Measurements from ENCODE around the gene PLCB4. TPM values are rescaled to one million over a fixed set of nuclear protein-coding genes. Genes with fewer than 3 reads are reported as not detected.

PLCB4 gene
- total and polyA plus RNA-seq, 12 donors = 0.26 to 8.5 (median 2.8) TPM

GRCh38 chr20:9143926-9144325, 75.0 kb downstream of the PLCB4 start:
- TF ChIP-seq CTCF (IDR thresholded peaks at IDR 0.05) (no peak), POLR2A (IDR thresholded peaks at IDR 0.05) (no peak)
- no peak for DNase-seq
- Histone ChIP-seq H3K27ac (no peak overlapping the region), H3K4me1 (replicated peaks in 1 of 2) (peaks cover 0 to 6% of the 10 kb centered on the region in 2 donors), H3K36me3 (replicated peaks in 1 of 2) (no peaks in the 10 kb centered on the region), H3K4me3 (no peak overlapping the region), H3K27me3 (no peaks in the 10 kb centered on the region), H3K9me3 (replicated peaks in 1 of 3) (no peaks in the 10 kb centered on the region)
- WGBS, 4 donors = 42 to 48% (median 44%) methylated on average over 1 of the region's 1 CpG
- intact Hi-C loops (cut with DNase I) = no loop called here

- Histone ChIP-seq H3K36me3 (replicated peaks in 1 of 2) (no peaks in the 10 kb centered on the region), H3K4me3 (no peak overlapping the region), H3K9me3 (replicated peaks in 1 of 3) (no peaks in the 10 kb centered on the region), H3K27ac (no peak overlapping the region), H3K4me1 (replicated peaks in 1 of 2) (peaks cover 0 to 6% of the 10 kb centered on the region in 2 donors), H3K27me3 (no peaks in the 10 kb centered on the region)
- WGBS, 4 donors = 17 to 29% (median 23%) methylated on average over 2 of the region's 2 CpGs
- intact Hi-C loops (cut with DNase I) = no loop called here
- DNase-seq = no peak
- no peak for TF ChIP-seq POLR2A (IDR thresholded peaks at IDR 0.05)
- TF ChIP-seq CTCF (IDR thresholded peaks at IDR 0.05) = no peak
These were observed 75.8 kb downstream of the PLCB4 start for GRCh38 chr20:9144643-9145042.

- H3K4me1 ChIP-seq (replicated peaks in 1 of 2) = peaks cover 0 to 6% of the 10 kb centered on the region in 2 donors
These were observed 76.3 kb downstream of the PLCB4 start for GRCh38 chr20:9145142-9145541.

GRCh38 chr20:9146649-9147048, 77.8 kb downstream of the PLCB4 start:
- H3K4me3 ChIP-seq = no peak overlapping the region
- 84 to 92% (median 85%) methylated on average over 2 of the region's 2 CpGs for WGBS, 4 donors
- no peak for TF ChIP-seq CTCF (IDR thresholded peaks at IDR 0.05)
- intact Hi-C loops (cut with DNase I) = no loop called here
- H3K36me3 ChIP-seq (replicated peaks in 1 of 2) = no peaks in the 10 kb centered on the region
- H3K27ac ChIP-seq = no peak overlapping the region
- H3K9me3 ChIP-seq (replicated peaks in 1 of 3) = no peaks in the 10 kb centered on the region
- H3K27me3 ChIP-seq = no peaks in the 10 kb centered on the region
- no peak for DNase-seq
- H3K4me1 ChIP-seq (replicated peaks in 1 of 2) = peaks cover 0 to 6% of the 10 kb centered on the region in 2 donors

More at GRCh38 chr20:9145142-9145541, 76.3 kb downstream of the PLCB4 start:
- no peak for TF ChIP-seq POLR2A (IDR thresholded peaks at IDR 0.05)
- no peak for TF ChIP-seq CTCF (IDR thresholded peaks at IDR 0.05)
- no peaks in the 10 kb centered on the region for H3K9me3 ChIP-seq (replicated peaks in 1 of 3)
- no peak overlapping the region for H3K27ac ChIP-seq
- H3K4me3 ChIP-seq = no peak overlapping the region
- intact Hi-C loops (cut with DNase I) = no loop called here
- DNase-seq = no peak
- no peaks in the 10 kb centered on the region for H3K27me3 ChIP-seq
- no peaks in the 10 kb centered on the region for H3K36me3 ChIP-seq (replicated peaks in 1 of 2)

Measured in adrenal gland (tissue), 12 donors.